H1 (cell line): Measurements from ENCODE around the gene PITPNB.

Experiments
- CBX5 ChIP-seq: fragments of 300-800, 300-1000 bp; sonication (generic); IDR thresholded peaks from 2 replicates; pipeline ENCODE4 v1.7.1; 2016; ENCODE audit warnings: antibody characterized with exemption, low read length, low read depth
- CREB1 ChIP-seq: IDR thresholded peaks from 2 replicates; pipeline ENCODE4 v1.6.1; 2012; ENCODE audit warnings: inconsistent platforms
- CTCF ChIP-seq, 3 experiments: IDR thresholded peaks; 1 replicate in 2 of 3; 2 replicates in 1 of 3; pipeline versions ENCODE4 v1.5.1 to v1.6.1; 2011; ENCODE audit warnings: low read length in 3 of 3, mild to moderate bottlenecking in 3 of 3, inconsistent platforms in 2 of 3, low read depth in 1 of 3, moderate library complexity in 1 of 3; ENCODE audit not compliant: insufficient read depth in 1 of 3; ENCODE audit errors: control extremely low read depth in 1 of 3
- E2F6 ChIP-seq: IDR thresholded peaks from 2 replicates; pipeline ENCODE4 v1.6.1; 2012; ENCODE audit warnings: inconsistent platforms
- EGR1 ChIP-seq: IDR thresholded peaks from 2 replicates; pipeline ENCODE4 v1.6.1; 2011; ENCODE audit warnings: low read depth, low read length, borderline replicate concordance
- JUN ChIP-seq: IDR thresholded peaks from 2 replicates; pipeline ENCODE4 v1.6.1; 2011; ENCODE audit warnings: low read depth, mild to moderate bottlenecking, improper control_type of control experiment, low read length
- POLR2AphosphoS5 ChIP-seq: IDR thresholded peaks from 2 replicates; pipeline ENCODE4 v1.6.1; 2011; ENCODE audit warnings: low read depth, low read length
- SIN3A ChIP-seq, 2 experiments: IDR thresholded peaks in 1 of 2; conservative IDR thresholded peaks in 1 of 2; 2 replicates each; pipeline ENCODE4 v1.6.1; 2011 to 2012; ENCODE audit warnings: low read length in 2 of 2, improper control_type of control experiment in 1 of 2, low read depth in 1 of 2, mild to moderate bottlenecking in 1 of 2
- USF2 ChIP-seq: IDR thresholded peaks from 2 replicates; pipeline ENCODE4 v1.6.1; 2011; ENCODE audit warnings: low read length, improper control_type of control experiment

- TF ChIP-seq POLR2AphosphoS5 (no peak), JUN (no peak), CBX5 (no peak), CTCF (IDR thresholded peaks at IDR 0.05; ENCODE audit: control extremely low read depth in 1 of 3, insufficient read depth in 1 of 3, low read depth in 1 of 3, low read length in 3 of 3) (no peak), E2F6 (no peak), SIN3A (conservative IDR thresholded peaks at IDR 0.05 in 1 of 2, IDR thresholded peaks at IDR 0.05 in 1 of 2; ENCODE audit: low read depth in 1 of 2, low read length in 2 of 2) (no peak), EGR1 (no peak), CREB1 (no peak), USF2 (no peak)
These were observed 65.6 kb downstream of the PITPNB start for GRCh38 chr22:27853424-27853823.
